C4-2B (cell line): ENCODE results near the gene EPB41L2.

Experiments
- H3K27ac ChIP-seq: fragments of 450-650 bp; 2 replicates; pipeline ENCODE4 v1.5.1; 2017
- ZFX ChIP-seq: fragments of 450-650 bp; IDR thresholded peaks from 2 replicates; pipeline ENCODE4 v1.6.1; 2017
- TF ChIP-seq, protein P1 (sequence below): fragments of 450-650 bp; conservative IDR thresholded peaks from 2 replicates; pipeline ENCODE4 v1.5.1; 2017; ENCODE audit warnings: mild to moderate bottlenecking

Gene EPB41L2

DNA sequence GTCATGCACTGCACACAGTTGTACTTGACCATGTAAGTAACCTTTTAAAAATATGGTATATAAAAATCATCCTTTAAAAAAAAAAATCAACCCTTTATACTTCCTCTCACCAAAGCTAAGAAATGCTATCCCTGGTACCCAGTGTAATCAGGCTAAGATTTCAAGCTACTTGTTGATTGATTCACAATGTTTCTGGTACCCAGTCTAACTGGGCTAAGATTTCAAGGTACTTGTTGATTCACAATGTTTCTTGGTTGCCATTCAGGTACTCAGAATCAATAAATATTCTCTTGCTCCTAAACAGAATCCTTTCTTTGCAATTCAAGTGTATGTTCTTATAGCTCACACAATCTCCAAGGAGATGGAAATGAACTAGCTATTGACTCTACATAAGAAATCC is 159.4 kb downstream of the EPB41L2 start:
- H3K27ac ChIP-seq, result no peak overlapping the region
- TF ChIP-seq, protein P1, sequence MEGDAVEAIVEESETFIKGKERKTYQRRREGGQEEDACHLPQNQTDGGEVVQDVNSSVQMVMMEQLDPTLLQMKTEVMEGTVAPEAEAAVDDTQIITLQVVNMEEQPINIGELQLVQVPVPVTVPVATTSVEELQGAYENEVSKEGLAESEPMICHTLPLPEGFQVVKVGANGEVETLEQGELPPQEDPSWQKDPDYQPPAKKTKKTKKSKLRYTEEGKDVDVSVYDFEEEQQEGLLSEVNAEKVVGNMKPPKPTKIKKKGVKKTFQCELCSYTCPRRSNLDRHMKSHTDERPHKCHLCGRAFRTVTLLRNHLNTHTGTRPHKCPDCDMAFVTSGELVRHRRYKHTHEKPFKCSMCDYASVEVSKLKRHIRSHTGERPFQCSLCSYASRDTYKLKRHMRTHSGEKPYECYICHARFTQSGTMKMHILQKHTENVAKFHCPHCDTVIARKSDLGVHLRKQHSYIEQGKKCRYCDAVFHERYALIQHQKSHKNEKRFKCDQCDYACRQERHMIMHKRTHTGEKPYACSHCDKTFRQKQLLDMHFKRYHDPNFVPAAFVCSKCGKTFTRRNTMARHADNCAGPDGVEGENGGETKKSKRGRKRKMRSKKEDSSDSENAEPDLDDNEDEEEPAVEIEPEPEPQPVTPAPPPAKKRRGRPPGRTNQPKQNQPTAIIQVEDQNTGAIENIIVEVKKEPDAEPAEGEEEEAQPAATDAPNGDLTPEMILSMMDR, result no peak
- TF ChIP-seq ZFX, result no peak

- TF ChIP-seq, protein P1, result no peak
- TF ChIP-seq ZFX, result no peak
- H3K27ac ChIP-seq, result no peak overlapping the region
These were observed 160.0 kb downstream of the EPB41L2 start for GRCh38 chr6:130903007-130903406.

DNA sequence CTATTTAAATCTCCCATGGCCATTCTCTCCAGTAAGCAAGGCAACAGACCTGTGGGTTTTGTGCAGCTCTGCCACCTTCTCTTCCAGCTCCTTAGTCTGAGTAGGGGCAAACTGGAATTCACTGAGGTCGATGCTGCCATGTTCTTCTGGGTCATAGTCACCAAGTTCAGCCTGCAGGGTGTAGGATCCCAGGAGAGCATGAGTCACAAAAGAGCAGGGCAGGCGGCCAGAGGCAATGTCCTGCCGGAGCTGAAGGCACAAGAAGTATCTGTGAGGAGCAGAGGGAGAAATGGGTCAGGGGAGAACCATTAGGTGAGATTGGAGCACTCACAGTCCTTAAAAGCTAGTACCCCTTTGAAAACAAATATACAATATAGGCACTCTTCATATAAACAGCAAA is 162.1 kb downstream of the EPB41L2 start:
- H3K27ac ChIP-seq, result no peak overlapping the region
- TF ChIP-seq ZFX, result no peak
- TF ChIP-seq, protein P1, result no peak

DNA sequence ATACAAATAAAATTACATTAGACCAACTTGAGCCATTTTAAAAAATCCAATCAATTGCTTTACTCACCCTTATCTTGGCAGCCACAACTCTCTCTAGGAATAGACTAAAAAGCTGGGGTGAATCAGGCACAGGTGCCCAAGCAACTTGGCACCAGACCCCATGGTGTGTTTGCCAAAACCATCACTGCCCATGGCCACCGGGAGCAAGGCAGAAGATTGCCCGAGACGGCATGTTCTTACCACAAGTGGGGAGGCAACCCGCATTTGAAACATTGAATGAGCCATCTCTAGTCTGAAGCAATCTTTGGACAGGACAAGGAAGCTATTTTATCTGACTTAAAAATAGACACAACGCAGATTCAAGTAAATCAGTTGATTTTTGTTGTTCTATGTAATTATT is 166.8 kb downstream of the EPB41L2 start:
- H3K27ac ChIP-seq, result no peak overlapping the region
- TF ChIP-seq, protein P1, result no peak
- TF ChIP-seq ZFX, result no peak

DNA sequence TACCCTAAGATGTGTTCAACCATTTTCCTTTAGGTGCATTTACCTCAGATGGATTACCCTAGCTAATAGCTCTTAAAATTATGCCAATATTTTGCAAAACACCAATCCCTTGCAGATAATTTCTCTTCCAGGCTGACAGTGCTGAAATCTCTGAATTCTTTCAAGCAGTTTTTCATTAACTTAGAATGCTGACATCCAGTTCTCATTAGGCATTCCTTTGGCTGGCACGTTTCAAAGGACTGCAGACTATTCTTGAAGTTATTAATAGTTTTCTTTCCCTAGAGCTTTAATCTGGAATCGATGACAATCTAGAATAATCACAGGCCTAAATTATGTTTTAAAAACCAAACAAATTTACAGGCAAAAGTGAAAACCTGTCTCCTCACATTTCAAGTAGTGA is 167.5 kb downstream of the EPB41L2 start:
- H3K27ac ChIP-seq, result no peak overlapping the region
- TF ChIP-seq, protein P1, result no peak
- no peak for TF ChIP-seq ZFX

GRCh38 chr6:130893766-130894165 is 169.3 kb downstream of the EPB41L2 start:
- TF ChIP-seq ZFX, result no peak
- TF ChIP-seq, protein P1, result no peak
- H3K27ac ChIP-seq, result no peak overlapping the region

DNA sequence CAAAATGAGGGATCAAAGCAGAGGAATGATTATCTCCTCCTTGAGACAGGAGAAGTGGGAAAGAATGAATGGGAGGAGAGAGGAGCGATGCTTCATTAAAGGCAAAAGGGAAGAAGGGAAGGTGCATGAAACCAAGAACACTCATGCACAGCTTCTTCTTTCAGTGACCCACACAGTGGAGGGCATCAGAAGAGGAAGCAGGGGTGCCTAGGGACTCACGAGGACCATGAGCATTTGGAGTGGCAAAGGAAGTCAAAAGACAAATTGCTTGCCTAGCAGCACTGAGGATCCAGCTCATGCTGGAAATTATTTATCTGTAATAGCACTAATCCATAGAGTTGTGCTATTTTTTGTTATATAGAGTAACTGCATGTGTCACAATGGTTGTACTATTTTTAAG is 169.8 kb downstream of the EPB41L2 start:
- H3K27ac ChIP-seq, result no peak overlapping the region
- no peak for TF ChIP-seq ZFX
- TF ChIP-seq, protein P1, result no peak
